DMS53 (cell line): ENCODE measurements around the gene PHIP.
"Not testable (repeated sequence)": the region's sequence is repeated elsewhere in the genome, so short reads cannot be mapped to it uniquely, and the experiment has no call there.

ENCODE experiments used
- DNase-seq: peaks from one replicate; lab custom pipeline; 2025; lab: John Stamatoyannopoulos, UW

The PHIP gene

DNA sequence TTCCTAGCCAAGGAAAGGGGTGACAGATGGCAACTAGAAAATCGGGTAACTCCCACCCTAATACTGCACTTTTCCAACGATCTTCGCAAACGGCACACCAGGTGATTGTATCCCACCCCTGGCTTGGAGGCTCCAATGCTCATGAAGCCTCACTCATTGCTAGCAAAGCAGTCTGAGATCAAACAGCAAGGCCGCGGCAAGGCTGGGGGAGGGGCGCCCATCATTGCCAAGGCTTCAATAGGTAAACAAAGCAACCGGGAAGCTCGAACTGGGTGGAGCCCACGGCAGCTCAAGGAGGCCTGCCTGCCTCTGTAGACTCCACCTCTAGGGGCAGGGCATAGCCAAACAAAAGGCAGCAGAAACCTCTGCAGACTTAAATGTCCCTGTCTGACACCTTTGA lies 156.9 kb downstream of the PHIP start:
- not testable (repeated sequence) for DNase-seq

DNA sequence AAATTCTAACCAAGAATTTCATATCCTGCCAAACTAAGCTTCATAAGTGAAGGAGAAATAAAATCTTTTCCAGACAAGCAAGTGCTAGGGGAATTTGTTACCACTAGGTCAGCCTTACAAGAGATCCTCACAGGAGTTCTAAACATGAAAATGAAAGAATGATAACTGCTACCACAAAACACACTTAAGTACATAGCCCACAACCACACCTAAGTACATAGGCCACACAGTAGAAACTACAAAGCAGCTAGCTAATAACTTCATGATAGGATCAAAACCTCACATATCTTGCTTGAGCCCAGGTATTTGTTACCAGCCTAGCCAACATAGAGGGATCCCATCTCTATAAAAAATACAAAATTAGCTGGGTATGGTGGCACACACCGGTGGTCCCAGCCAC lies 160.3 kb downstream of the PHIP start:
- DNase-seq = no peak

DNA sequence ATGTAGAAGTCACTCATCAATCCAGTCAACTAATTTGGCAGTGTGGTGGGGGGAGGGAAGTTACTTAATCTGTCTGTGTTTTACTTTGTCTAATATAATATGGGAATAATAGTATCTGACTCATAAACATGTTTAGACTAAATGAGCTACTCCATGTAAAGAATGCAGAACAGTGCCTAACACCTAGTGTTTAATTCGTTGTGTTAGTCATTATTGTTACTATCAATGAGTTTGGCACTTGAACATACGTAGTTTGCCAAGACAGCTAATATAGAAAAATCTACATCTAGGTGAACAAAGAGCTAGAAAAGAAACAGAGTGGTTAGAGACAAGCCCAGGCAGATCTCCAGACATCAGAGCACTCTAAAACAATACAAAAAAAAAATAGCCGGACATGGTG lies 161.6 kb downstream of the PHIP start:
- DNase-seq = no peak

DNA sequence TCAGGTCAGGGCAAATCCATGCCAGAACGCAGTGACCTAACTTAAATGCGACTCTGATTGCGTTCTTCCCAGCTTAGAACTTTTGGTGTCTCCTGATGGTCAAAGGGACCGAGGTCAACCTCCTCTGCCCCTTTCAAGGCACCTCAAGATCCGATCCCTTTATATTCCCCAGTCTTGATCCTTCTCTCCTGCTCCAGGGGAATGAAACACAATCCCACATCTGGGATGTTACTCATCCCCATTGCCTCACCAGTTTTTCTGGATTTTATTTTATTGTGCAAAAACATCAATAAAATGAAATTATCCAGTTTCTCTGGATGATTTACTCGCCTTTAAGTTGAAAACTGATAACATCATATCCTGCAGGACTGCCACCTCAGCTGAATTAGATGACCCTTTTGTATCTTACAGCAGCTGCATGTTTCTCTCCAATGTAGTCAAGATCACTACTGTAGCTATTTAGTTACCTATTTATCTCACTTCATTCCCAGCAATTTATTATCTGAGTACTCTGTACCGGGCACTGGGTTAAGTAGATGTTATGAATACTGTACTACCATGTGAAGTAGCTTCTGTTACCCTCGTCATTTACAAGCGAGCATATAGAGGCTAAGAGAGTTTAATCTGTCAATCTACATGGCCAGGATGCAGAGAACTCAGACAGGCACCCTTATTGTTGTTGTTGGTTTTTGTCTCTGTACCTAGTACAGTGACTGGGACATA lies 166.7 kb downstream of the PHIP start:
- DNase-seq = no peak

DNA sequence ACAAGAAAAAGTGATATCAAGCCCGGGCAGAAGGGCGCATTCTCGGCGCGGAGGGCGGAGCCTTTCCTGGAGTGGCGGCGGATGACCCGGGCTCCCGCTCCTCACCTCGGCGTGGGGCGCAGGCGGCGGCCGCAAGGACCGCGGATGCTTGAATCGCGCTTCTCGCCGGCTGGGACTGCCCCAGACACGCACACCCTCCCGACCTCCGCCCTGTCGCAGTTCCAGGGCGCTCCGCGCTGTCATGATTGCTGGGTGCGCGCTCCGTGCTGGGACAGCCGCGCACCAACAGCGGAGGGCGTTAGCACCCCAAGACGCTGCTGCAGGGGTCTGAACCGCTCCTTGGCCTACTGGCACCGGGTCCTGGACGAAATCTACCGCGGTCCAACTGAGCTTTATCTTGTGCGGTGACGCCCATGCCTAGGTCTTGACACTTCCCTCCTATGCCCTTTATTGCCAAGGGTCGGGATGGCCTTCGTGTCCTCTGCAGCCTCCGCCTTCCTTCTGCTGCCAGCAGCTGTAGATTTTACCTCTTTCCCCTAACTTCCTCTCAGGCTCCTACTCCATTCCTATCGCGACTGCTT lies 167.4 kb downstream of the PHIP start:
- peak; percentile 39 for DNase-seq

DNA sequence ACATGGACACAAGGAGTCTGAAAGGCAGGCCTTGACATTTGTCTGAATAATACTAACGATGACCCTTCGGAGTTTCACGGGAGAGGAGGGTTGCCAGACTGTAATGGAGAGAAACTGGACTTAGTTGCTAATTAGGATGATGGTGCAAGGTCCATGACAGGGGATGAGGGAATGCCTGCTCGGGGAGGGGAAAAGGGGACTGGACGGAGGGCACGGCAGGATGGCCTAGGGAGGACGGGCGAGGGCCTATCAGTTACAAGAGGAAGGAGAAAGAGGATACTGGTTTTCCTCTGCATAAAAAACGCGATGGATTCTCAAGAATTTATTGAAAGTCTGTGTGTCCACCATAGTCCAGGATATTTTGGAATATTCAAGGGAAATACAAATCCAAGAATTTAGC lies 168.0 kb downstream of the PHIP start:
- DNase-seq = no peak

DNA sequence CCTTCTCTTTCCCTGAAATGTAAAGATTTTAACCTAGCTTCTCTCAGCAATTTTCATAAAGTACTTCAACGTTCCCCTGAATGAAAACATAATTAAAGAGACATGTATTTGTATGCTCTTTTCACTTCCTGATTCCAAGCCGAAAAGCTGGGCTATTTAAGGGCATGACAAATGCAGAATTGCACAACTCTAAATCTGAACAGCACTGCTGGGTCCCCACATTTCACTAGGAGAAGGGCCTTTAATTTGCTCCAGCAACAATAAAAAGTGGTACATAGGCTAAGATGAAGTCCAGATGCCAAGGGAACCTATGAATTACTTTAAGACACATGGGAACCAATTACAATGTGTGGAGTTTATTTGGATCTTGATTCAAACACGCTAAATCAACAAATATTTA lies 168.7 kb downstream of the PHIP start:
- DNase-seq = no peak

DNA sequence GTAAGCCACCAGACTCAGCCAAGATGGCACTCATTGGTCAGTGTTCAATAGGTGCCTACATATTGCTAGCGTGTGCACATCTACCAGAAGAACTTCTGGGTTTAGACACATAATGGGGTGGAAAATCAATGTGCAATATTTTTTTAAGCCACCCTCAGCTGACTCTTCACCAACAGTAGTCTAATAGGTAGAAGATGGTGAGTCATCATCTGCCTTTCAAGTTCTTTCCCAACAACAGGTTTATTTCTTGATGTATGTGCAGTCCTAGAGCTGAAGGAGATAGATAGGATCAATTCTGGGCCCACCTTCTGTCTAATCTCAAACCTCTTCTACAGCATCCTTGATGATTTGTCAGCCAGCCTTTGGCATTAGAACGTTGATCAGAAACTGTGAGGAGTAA lies 169.4 kb downstream of the PHIP start:
- DNase-seq = no peak

DNA sequence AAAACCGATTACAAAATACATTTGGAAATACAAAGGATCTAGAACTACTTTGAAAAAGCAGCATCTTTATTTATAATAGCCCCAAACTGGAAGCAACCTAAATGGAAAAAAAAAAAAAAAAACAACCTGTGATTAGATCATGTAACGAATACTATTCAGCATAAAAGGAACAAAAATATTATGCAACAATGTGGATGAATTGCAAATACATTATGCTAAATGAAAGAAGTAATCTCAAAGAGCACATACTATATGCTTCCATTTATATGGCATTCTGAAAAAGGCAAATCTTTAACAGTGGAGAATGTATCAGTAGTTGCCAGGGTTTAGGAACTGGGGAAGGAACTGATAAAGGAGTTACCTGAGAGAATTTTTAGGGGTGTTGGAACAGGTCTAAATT lies 181.8 kb downstream of the PHIP start:
- no peak for DNase-seq

DNA sequence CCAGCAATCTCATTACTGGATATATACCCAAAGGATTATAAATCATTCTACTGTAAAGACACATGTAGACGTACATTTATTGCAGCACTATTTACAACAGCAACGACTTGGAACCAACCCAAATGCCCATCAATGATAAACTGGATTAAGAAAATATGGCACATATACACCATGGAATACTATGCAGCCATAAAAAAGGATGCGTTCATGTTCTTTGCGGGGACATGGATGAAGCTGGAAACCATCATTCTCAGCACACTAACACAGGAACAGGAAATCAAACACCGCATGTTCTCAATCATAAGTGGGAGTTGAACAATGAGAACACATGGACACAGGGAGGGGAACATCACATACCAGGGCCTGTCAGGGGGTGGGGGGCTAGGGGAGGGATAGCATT lies 188.2 kb downstream of the PHIP start:
- not testable (repeated sequence) for DNase-seq
